ENCODE data around the gene MYMX.

Gene MYMX

DNA sequence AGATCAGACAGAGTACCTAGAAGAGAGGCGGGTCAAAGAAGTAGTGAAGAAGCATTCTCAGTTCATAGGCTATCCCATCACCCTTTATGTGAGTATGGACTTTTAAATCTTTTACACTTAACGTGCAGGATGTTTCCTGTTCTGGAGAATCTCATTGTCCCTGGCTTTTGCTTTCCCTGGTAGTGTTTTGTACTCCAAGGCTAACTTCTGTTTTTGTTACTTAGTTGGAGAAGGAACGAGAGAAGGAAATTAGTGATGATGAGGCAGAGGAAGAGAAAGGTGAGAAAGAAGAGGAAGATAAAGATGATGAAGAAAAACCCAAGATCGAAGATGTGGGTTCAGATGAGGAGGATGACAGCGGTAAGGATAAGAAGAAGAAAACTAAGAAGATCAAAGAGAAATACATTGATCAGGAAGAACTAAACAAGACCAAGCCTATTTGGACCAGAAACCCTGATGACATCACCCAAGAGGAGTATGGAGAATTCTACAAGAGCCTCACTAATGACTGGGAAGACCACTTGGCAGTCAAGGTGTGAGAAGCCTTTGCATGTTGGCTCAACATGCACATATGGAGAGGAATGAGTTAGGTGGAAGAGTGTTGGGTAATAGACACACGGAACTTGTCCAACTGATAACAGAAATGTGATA, 33.5 kb downstream of the MYMX start (continued):
- no peak for TF ChIP-seq ZNF785 (tag by site-specific recombination; IDR thresholded peaks at IDR 0.05)
- TF ChIP-seq ZNF366 (tag by site-specific recombination; conservative IDR thresholded peaks at IDR 0.05) = 0 out of 2 replicates have a peak, but pooled peaks have one; percentile 13
- no peak for TF ChIP-seq MZF1 (tag by site-specific recombination; IDR thresholded peaks at IDR 0.05; ENCODE audit: borderline replicate concordance)
- no peak for TF ChIP-seq ZFP69B (tag by site-specific recombination; IDR thresholded peaks at IDR 0.05)
- TF ChIP-seq, protein P1, sequence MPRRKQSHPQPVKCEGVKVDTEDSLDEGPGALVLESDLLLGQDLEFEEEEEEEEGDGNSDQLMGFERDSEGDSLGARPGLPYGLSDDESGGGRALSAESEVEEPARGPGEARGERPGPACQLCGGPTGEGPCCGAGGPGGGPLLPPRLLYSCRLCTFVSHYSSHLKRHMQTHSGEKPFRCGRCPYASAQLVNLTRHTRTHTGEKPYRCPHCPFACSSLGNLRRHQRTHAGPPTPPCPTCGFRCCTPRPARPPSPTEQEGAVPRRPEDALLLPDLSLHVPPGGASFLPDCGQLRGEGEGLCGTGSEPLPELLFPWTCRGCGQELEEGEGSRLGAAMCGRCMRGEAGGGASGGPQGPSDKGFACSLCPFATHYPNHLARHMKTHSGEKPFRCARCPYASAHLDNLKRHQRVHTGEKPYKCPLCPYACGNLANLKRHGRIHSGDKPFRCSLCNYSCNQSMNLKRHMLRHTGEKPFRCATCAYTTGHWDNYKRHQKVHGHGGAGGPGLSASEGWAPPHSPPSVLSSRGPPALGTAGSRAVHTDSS (tag by site-specific recombination; IDR thresholded peaks at IDR 0.05) = peak; percentile 75
- no peak for TF ChIP-seq ZSCAN4 (tag by site-specific recombination; IDR thresholded peaks at IDR 0.05)
- peak; percentile 73 for TF ChIP-seq ZNF629 (tag by site-specific recombination; IDR thresholded peaks at IDR 0.05)
- no peak for TF ChIP-seq ZFP37 (tag by site-specific recombination; IDR thresholded peaks at IDR 0.05)

DNA sequence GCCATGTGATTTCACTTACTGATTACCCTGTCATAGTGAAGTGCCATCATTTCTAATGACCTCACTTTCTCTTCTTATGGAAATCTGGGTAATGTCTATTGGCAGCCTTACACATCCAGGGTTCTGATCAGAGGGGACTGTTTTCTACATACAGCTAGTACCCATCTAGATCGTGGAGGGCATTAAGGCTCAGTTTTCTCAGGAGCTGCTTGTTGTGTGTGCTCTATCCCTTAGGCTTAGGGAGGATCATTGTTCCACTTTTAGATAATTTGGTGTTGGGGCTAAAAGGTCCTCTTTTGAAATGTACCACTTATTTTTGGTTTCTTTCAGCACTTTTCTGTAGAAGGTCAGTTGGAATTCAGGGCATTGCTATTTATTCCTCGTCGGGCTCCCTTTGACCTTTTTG, 34.0 kb downstream of the MYMX start:
- TF ChIP-seq PRDM1 (tag by site-specific recombination; IDR thresholded peaks at IDR 0.05) (peak; percentile 79), ZNF76 (tag by site-specific recombination; IDR thresholded peaks at IDR 0.05; ENCODE audit: borderline replicate concordance, low read depth) (0 out of 2 replicates have a peak, but pooled peaks have one; percentile 5), ATF2 (tag by site-specific recombination; IDR thresholded peaks at IDR 0.05; ENCODE audit: low read depth) (peak; percentile 68; the same call in 1 of the 2 replicates), PRDM2 (tag by site-specific recombination; IDR thresholded peaks at IDR 0.05; ENCODE audit: borderline replicate concordance) (no peak), BCL11B (tag by site-specific recombination; IDR thresholded peaks at IDR 0.05; ENCODE audit: low read depth) (no peak)
- Histone ChIP-seq H3K27ac (ENCODE audit: extremely low read depth, low read depth, low read length) (no peak overlapping the region), H3K36me3 (ENCODE audit: control insufficient read depth in 2 of 2, insufficient read depth in 1 of 2, low read length in 2 of 2) (peaks cover 28 to 82% of the 10 kb centered on the region in 2 experiments), H3K9me3 (ENCODE audit: control insufficient read depth, insufficient read depth, low read depth, low read length) (no peaks in the 10 kb centered on the region), H3K4me1 (ENCODE audit: control insufficient read depth, insufficient read depth, low read length) (no peaks in the 10 kb centered on the region), H3K4me3 (ENCODE audit: low read depth, low read length) (no peak overlapping the region)
- ChIA-PET CTCF (interaction anchor here (0.6 to 2.6 kb wide), 5 partner anchors 9 to 88 kb away, joined by 4 to 10 read pairs (median 7); no protein-coding TSS in a partner anchor), POLR2A (interaction anchor here (0.6 to 1.1 kb wide), 2 partner anchors 29 to 78 kb away, joined by 3 read pairs; no protein-coding TSS in a partner anchor)

All from HEK293 (cell line).